ENCODE measurements around the gene EDDM3A.

The EDDM3A gene

GRCh38 chr14:20775901-20776300 is 30.2 kb downstream of the EDDM3A start:
- no peak for DNase-seq (ENCODE audit: low read depth)
- no peak overlapping the region for H3K4me3 ChIP-seq (ENCODE audit: low read depth, low read length)

- H3K4me3 ChIP-seq (ENCODE audit: low read depth, low read length) = no peak overlapping the region
- DNase-seq (ENCODE audit: low read depth) = no peak
These were observed 36.1 kb downstream of the EDDM3A start for GRCh38 chr14:20781803-20782202.

- no peak overlapping the region for H3K4me3 ChIP-seq (ENCODE audit: low read depth, low read length)
- no peak for DNase-seq (ENCODE audit: low read depth)
These were observed 36.7 kb downstream of the EDDM3A start for GRCh38 chr14:20782280-20782890.

- DNase-seq (ENCODE audit: low read depth) = no peak
- no peak overlapping the region for H3K4me3 ChIP-seq (ENCODE audit: low read depth, low read length)
These were observed 41.3 kb downstream of the EDDM3A start for GRCh38 chr14:20787025-20787424.

- no peak for DNase-seq (ENCODE audit: low read depth)
- no peak overlapping the region for H3K4me3 ChIP-seq (ENCODE audit: low read depth, low read length)
These were observed 43.6 kb downstream of the EDDM3A start for GRCh38 chr14:20789230-20789813.

GRCh38 chr14:20790464-20791116 is 44.9 kb downstream of the EDDM3A start:
- DNase-seq (ENCODE audit: low read depth) = no peak
- H3K4me3 ChIP-seq (ENCODE audit: low read depth, low read length) = no peak overlapping the region

GRCh38 chr14:20791187-20791586 is 45.5 kb downstream of the EDDM3A start:
- DNase-seq (ENCODE audit: low read depth) = no peak
- no peak overlapping the region for H3K4me3 ChIP-seq (ENCODE audit: low read depth, low read length)

GRCh38 chr14:20791597-20791996 is 45.9 kb downstream of the EDDM3A start:
- DNase-seq (ENCODE audit: low read depth) = no peak
- H3K4me3 ChIP-seq (ENCODE audit: low read depth, low read length) = no peak overlapping the region

- H3K4me3 ChIP-seq (ENCODE audit: low read depth, low read length) = no peak overlapping the region
- no peak for DNase-seq (ENCODE audit: low read depth)
These were observed 46.9 kb downstream of the EDDM3A start for GRCh38 chr14:20792556-20792955.

- no peak for DNase-seq (ENCODE audit: low read depth)
- no peak overlapping the region for H3K4me3 ChIP-seq (ENCODE audit: low read depth, low read length)
These were observed 49.1 kb downstream of the EDDM3A start for GRCh38 chr14:20794644-20795369.

- no peak for DNase-seq (ENCODE audit: low read depth)
- no peak overlapping the region for H3K4me3 ChIP-seq (ENCODE audit: low read depth, low read length)
These were observed 51.5 kb downstream of the EDDM3A start for GRCh38 chr14:20797164-20797563.

All from skeletal muscle cell (primary cell).